ENCODE measurements around the gene AFMID. TPM values are rescaled to one million over a fixed set of nuclear protein-coding genes. Genes with fewer than 3 reads are reported as not detected.

Gene AFMID
- total RNA-seq, 2 donors from 2014 or later = 27.1 to 60.6 TPM

- Mint-ChIP-seq H3K27ac (peak overlapping the region in 1 of 2 donors; percentile 50), H3K9me3 (no peaks in the 10 kb centered on the region), H3K36me3 (peaks cover 0 to 12% of the 10 kb centered on the region in 2 donors)
- DNase-seq (ENCODE audit: low spot score in 2 of 2) (no peak), ATAC-seq (no peak)
Observed at GRCh38 chr17:78197147-78197832, 10.1 kb downstream of the AFMID start.

GRCh38 chr17:78200451-78200850 is 13.3 kb downstream of the AFMID start:
- no peak for DNase-seq (ENCODE audit: low spot score in 2 of 2)
- H3K27ac Mint-ChIP-seq = no peak overlapping the region
- no peaks in the 10 kb centered on the region for H3K9me3 Mint-ChIP-seq
- no peak for ATAC-seq
- H3K36me3 Mint-ChIP-seq = peaks cover 0 to 12% of the 10 kb centered on the region in 2 donors

- DNase-seq (ENCODE audit: low spot score in 2 of 2) = no peak
- Mint-ChIP-seq H3K9me3 (no peaks in the 10 kb centered on the region), H3K36me3 (peaks cover 0 to 3% of the 10 kb centered on the region in 2 donors), H3K27ac (peak overlapping the region in 1 of 2 donors; percentile 74)
- ATAC-seq = no peak
Observed at GRCh38 chr17:78202666-78203065, 15.5 kb downstream of the AFMID start.

GRCh38 chr17:78204387-78205123 is 17.4 kb downstream of the AFMID start:
- ATAC-seq = no peak
- no peak for DNase-seq (ENCODE audit: low spot score in 2 of 2)
- no peaks in the 10 kb centered on the region for H3K9me3 Mint-ChIP-seq
- no peaks in the 10 kb centered on the region for H3K36me3 Mint-ChIP-seq
- no peak overlapping the region for H3K27ac Mint-ChIP-seq

GRCh38 chr17:78205124-78205775 is 18.1 kb downstream of the AFMID start:
- Mint-ChIP-seq H3K27ac (no peak overlapping the region), H3K9me3 (no peaks in the 10 kb centered on the region), H3K36me3 (no peaks in the 10 kb centered on the region)
- ATAC-seq (no peak), DNase-seq (ENCODE audit: low spot score in 2 of 2) (no peak)

GRCh38 chr17:78206298-78206697 is 19.1 kb downstream of the AFMID start:
- DNase-seq (ENCODE audit: low spot score in 2 of 2) (no peak), ATAC-seq (no peak)
- H3K9me3 Mint-ChIP-seq = no peaks in the 10 kb centered on the region
- peak overlapping the region in 1 of 2 donors; percentile 30 for H3K27ac Mint-ChIP-seq
- no peaks in the 10 kb centered on the region for H3K36me3 Mint-ChIP-seq

- Mint-ChIP-seq H3K36me3 (no peaks in the 10 kb centered on the region), H3K9me3 (no peaks in the 10 kb centered on the region)
- no peak for ATAC-seq
Observed at GRCh38 chr17:78208486-78208885, 21.3 kb downstream of the AFMID start.

GRCh38 chr17:78210111-78210510 is 22.9 kb downstream of the AFMID start:
- H3K36me3 Mint-ChIP-seq = peaks cover 5 to 6% of the 10 kb centered on the region in 2 donors
- no peak for ATAC-seq
- no peaks in the 10 kb centered on the region for H3K9me3 Mint-ChIP-seq
- H3K27ac Mint-ChIP-seq = no peak overlapping the region
- no peak for DNase-seq (ENCODE audit: low spot score in 2 of 2)

More at GRCh38 chr17:78208486-78208885, 21.3 kb downstream of the AFMID start:
- no peak for DNase-seq (ENCODE audit: low spot score in 2 of 2)
- no peak overlapping the region for H3K27ac Mint-ChIP-seq

- peaks cover 6 to 7% of the 10 kb centered on the region in 2 donors for H3K36me3 Mint-ChIP-seq
- no peak for ATAC-seq
- no peaks in the 10 kb centered on the region for H3K9me3 Mint-ChIP-seq
- H3K27ac Mint-ChIP-seq = no peak overlapping the region
- no peak for DNase-seq (ENCODE audit: low spot score in 2 of 2)
Observed at GRCh38 chr17:78211032-78211431, 23.9 kb downstream of the AFMID start.

GRCh38 chr17:78214016-78214705 is 27.0 kb downstream of the AFMID start, which contains the start of gene BIRC5:
TSS of gene BIRC5 (plus strand) at chr17:78214253. CDS start at chr17:78214317, 64 bp downstream.
- DNase-seq (ENCODE audit: low spot score in 2 of 2) (peak; percentile 89 to 96), ATAC-seq (peak; percentile 100)
- Mint-ChIP-seq H3K9me3 (no peaks in the 10 kb centered on the region), H3K36me3 (peaks cover 17 to 22% of the 10 kb centered on the region in 2 donors), H3K27ac (peak within 1 kb of the TSS; percentile 93 to 94)

GRCh38 chr17:78214706-78215061 is 27.5 kb downstream of the AFMID start:
- Mint-ChIP-seq H3K36me3 (peaks cover 23 to 27% of the 10 kb centered on the region in 2 donors), H3K9me3 (no peaks in the 10 kb centered on the region), H3K27ac (peak overlapping the region; percentile 93 to 94)
- no peak for ATAC-seq
- DNase-seq (ENCODE audit: low spot score in 2 of 2) = no peak

- ATAC-seq (no peak), DNase-seq (ENCODE audit: low spot score in 2 of 2) (no peak)
- Mint-ChIP-seq H3K9me3 (no peaks in the 10 kb centered on the region), H3K27ac (peak overlapping the region; percentile 24 to 68), H3K36me3 (peaks cover 41 to 46% of the 10 kb centered on the region in 2 donors)
Observed at GRCh38 chr17:78219396-78220150, 32.4 kb downstream of the AFMID start.

- Mint-ChIP-seq H3K36me3 (peaks cover 32 to 34% of the 10 kb centered on the region in 2 donors), H3K27ac (peak overlapping the region in 1 of 2 donors; percentile 19), H3K9me3 (no peaks in the 10 kb centered on the region)
- ATAC-seq (no peak), DNase-seq (ENCODE audit: low spot score in 2 of 2) (no peak)
Observed at GRCh38 chr17:78223061-78223460, 35.9 kb downstream of the AFMID start.

GRCh38 chr17:78223765-78224164 is 36.6 kb downstream of the AFMID start:
- H3K27ac Mint-ChIP-seq = peak overlapping the region in 1 of 2 donors; percentile 19
- DNase-seq (ENCODE audit: low spot score in 2 of 2) (no peak), ATAC-seq (no peak)
- H3K36me3 Mint-ChIP-seq = peaks cover 30 to 32% of the 10 kb centered on the region in 2 donors
- H3K9me3 Mint-ChIP-seq = no peaks in the 10 kb centered on the region

GRCh38 chr17:78224231-78225087 is 37.3 kb downstream of the AFMID start:
- ATAC-seq (no peak), DNase-seq (ENCODE audit: low spot score in 2 of 2) (no peak)
- peaks cover 23 to 25% of the 10 kb centered on the region in 2 donors for H3K36me3 Mint-ChIP-seq
- H3K27ac Mint-ChIP-seq = peak overlapping the region in 1 of 2 donors; percentile 19
- H3K9me3 Mint-ChIP-seq = no peaks in the 10 kb centered on the region
